NCI-H2196 (cell line): ENCODE results near the gene CFAP90.

Experiments used
- DNase-seq: peaks from one replicate; lab custom pipeline; 2025; ENCODE audit not compliant: unreplicated experiment; lab: John Stamatoyannopoulos, UW

The CFAP90 gene

GRCh38 chr5:7868427-7868772 is 17.5 kb upstream of the CFAP90 start:
- no peak for DNase-seq

- no peak for DNase-seq
Observed at GRCh38 chr5:7867260-7867659, 16.3 kb upstream of the CFAP90 start.

GRCh38 chr5:7866196-7866595 is 15.3 kb upstream of the CFAP90 start:
- no peak for DNase-seq

GRCh38 chr5:7857926-7858632 is 7.1 kb upstream of the CFAP90 start:
- no peak for DNase-seq

GRCh38 chr5:7857361-7857760 is 6.4 kb upstream of the CFAP90 start:
- DNase-seq = no peak

GRCh38 chr5:7856855-7857254 is 5.9 kb upstream of the CFAP90 start:
- peak; percentile 68 for DNase-seq

- no peak for DNase-seq
Observed at GRCh38 chr5:7855611-7856010, 4.7 kb upstream of the CFAP90 start.

GRCh38 chr5:7852988-7853387 is 2.1 kb upstream of the CFAP90 start:
- no peak for DNase-seq

GRCh38 chr5:7852542-7852941 is 1.6 kb upstream of the CFAP90 start:
- no peak for DNase-seq

GRCh38 chr5:7851617-7852289 is 820 bp upstream of the CFAP90 start:
- no peak for DNase-seq

- no peak for DNase-seq
Observed at GRCh38 chr5:7851240-7851592, 283 bp upstream of the CFAP90 start.

GRCh38 chr5:7849681-7850394 is 1.1 kb downstream of the CFAP90 start:
- no peak for DNase-seq

- no peak for DNase-seq
Observed at GRCh38 chr5:7848296-7848695, 2.6 kb downstream of the CFAP90 start.

GRCh38 chr5:7846327-7846726 is 4.6 kb downstream of the CFAP90 start:
- DNase-seq = no peak

GRCh38 chr5:7845557-7845956 is 5.4 kb downstream of the CFAP90 start:
- DNase-seq = no peak

GRCh38 chr5:7844901-7845300 is 6.0 kb downstream of the CFAP90 start:
- no peak for DNase-seq

- DNase-seq = no peak
Observed at GRCh38 chr5:7842531-7842930, 8.4 kb downstream of the CFAP90 start.

GRCh38 chr5:7837403-7837802 is 13.5 kb downstream of the CFAP90 start:
- no peak for DNase-seq

- DNase-seq = no peak
Observed at GRCh38 chr5:7834982-7835381, 16.0 kb downstream of the CFAP90 start.

GRCh38 chr5:7828269-7828668 is 22.7 kb downstream of the CFAP90 start:
- no peak for DNase-seq

GRCh38 chr5:7827610-7828009 is 23.3 kb downstream of the CFAP90 start:
- DNase-seq = no peak

- DNase-seq = no peak
Observed at GRCh38 chr5:7825630-7826029, 25.3 kb downstream of the CFAP90 start.
